Effector CD4-positive, alpha-beta T cell (primary cell): ENCODE data around the gene YWHAG.
"Not testable (repeated sequence)": the region's sequence is repeated elsewhere in the genome, so short reads cannot be mapped to it uniquely, and the experiment has no call there.

Experiments used
- DNase-seq: peaks from one replicate; pipeline ENCODE4 v3.0.0-alpha.2; 2020
- total RNA-seq: gene quantifications from one replicate; lab custom pipeline; 2026; lab: John Stamatoyannopoulos, UW

Gene YWHAG
- 64.0 reads per million, percentile 74 among the genes with 10 or more reads in this experiment for total RNA-seq

- peak; percentile 77 for DNase-seq
Observed at GRCh38 chr7:76358481-76359110, at the start of gene YWHAG. TSS of gene YWHAG (minus strand) at chr7:76358991. CDS start at chr7:76358808, 183 bp downstream.

DNA sequence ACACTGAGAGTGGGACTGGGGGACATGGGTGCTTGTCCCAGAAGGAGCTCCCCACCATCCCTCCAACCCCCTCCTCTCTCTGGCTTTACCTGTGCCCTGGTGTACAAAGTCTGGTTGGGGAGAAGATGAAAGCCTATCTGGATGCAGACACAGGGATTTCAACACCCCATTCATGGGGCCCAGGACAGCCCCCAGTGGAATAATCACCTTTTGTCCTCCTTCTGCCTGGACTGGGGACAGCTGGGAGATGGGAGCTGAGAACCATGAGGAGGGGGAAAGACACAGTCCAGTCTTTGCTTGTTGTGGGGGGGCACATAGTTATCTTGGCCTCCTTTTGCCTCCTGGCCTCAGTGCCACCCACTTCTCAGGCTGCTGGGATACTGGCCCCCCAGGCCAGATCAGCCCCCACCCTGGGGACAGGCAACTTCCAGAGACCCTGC lies 49.4 kb upstream of the YWHAG start:
- DNase-seq: no peak

DNA sequence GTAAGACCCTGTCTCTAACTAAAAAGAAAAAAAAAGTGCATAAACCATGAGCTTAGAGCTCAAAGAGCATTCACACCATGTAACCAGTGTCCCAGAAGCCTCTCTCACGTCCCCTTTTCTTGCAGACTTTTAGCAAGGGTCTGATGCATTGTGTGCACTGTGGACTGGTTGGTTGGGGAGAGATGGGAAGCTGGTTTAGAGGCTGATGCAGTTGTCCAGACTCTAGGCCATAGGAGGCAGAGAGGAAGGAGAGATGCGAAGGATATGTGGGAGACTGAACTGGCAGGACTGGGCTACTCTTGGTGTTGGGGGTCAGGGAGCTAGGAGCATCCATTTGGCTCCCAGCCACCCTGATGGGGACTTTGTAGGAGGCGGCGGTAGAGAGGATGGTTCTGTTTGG lies 48.9 kb upstream of the YWHAG start:
- no peak for DNase-seq

DNA sequence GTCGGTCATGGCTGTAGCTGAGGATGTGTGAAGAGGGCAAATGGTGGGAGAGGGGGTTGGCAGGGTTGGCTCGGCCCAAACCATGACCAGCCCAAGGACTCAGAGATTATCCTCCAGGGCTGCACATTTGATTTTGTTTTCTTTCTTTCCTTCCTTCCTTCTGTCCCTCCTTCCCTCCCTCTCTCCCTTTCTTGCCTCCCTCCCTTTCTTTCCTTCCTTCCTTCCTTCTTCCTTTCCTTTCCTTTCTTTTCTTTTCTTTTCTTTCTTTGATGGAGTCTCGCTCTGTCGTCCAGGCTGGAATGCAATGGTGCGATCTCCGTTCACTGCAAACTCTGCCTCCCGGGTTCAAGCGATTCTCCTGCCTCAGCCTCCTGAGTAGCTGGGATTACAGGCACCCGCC lies 46.9 kb upstream of the YWHAG start:
- DNase-seq: no peak

GRCh38 chr7:76403780-76404494 lies 45.1 kb upstream of the YWHAG start:
- no peak for DNase-seq

GRCh38 chr7:76403097-76403496 lies 44.3 kb upstream of the YWHAG start:
- DNase-seq: not testable (repeated sequence)

DNA sequence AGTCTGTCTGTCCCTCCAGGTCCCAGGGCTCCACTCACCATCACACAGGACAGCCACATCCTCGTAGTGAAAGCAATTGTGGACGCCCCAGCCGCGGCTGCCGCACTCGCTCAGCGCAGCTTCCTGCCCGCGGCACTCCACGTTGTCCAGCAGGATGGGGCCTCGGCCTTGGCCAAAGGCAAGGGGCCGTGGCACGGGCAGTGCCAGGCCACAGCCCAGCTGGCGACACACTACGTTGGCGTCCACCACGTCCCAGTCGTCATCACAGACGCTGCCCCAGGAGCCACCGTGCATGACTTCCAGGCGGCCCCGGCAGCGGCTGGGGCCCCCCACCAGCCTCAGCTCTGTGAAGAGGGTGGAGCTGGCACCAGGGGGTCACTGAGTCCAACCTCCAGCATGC lies 41.5 kb upstream of the YWHAG start:
- DNase-seq: no peak

DNA sequence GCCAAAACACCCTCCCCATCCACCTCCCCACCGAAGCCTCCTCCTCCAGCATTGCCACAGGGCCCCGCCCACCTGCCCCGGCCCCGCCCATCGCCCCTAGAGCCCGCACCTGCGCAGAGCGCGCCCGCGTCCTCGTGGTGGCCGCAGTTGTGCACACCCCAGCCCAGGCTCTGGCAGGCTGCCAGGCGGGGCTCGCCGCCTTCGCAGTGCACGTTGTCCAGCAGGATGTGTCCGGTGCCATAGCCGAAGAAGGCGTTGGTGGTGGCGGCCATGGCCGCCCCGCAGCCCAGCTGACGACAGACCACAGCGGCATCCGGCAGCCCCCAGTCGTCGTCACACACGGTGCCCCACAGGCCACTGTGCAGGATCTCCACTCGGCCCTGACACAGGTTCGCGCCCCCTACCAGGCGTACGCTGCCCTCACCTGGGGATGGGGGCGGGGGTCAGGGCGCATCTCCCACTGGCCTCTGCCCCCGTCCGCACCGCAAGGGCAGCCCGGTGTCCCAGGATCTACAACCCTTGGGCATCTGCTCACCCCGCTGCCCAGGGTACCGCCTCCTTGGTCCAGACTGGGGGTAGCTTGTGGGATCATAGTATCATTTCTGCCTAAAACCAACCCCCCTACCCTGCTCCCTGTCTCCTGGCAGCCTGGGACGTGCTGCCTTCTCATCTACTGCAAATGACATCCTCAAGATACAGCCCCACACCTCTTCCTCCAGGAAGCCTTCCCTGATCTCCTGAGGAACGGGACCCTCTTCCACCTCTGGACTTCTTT lies 38.8 kb upstream of the YWHAG start:
- DNase-seq: peak; percentile 68

GRCh38 chr7:76396864-76397263 lies 38.1 kb upstream of the YWHAG start:
- DNase-seq: no peak

DNA sequence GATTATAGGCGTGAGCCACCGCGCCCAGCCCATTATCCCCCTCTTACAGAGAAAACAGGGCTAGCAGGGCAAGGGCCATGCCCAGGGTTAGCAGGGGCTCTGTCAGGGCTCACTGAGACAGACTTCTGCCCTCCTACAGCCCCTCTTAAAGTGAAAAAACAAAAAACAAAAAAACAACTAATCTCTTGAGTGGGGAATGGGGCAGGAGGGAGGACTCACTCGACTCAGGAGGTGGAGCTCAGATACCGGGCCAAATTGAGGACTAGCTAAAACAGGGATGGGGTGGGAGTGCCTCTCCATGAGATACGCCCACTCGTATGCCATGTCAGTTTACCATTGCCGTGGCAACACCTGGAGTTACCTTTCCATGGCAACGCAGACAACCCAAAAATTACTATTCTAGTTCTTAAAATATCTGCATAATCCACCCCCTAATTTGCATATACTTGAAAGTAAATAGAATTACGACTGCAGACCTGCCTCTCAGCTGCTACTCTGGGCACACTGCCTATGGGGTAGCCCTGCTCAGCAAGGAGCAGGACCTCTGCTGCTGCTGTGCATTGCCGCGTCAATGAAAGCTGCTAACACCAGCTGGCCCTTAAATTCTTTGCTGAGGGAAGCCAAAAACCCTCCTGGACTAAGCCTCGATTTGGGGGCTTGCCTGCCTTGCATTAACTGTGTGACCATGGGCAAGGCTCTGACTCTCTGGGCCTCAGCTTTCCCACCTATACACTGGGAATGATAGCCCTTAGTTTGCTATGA lies 37.4 kb upstream of the YWHAG start:
- no peak for DNase-seq

- not testable (repeated sequence) for DNase-seq
Observed at GRCh38 chr7:76395605-76395964, 36.8 kb upstream of the YWHAG start.

GRCh38 chr7:76394957-76395356 lies 36.2 kb upstream of the YWHAG start:
- no peak for DNase-seq

- DNase-seq: peak; percentile 83
Observed at GRCh38 chr7:76393116-76394031, 34.6 kb upstream of the YWHAG start.

DNA sequence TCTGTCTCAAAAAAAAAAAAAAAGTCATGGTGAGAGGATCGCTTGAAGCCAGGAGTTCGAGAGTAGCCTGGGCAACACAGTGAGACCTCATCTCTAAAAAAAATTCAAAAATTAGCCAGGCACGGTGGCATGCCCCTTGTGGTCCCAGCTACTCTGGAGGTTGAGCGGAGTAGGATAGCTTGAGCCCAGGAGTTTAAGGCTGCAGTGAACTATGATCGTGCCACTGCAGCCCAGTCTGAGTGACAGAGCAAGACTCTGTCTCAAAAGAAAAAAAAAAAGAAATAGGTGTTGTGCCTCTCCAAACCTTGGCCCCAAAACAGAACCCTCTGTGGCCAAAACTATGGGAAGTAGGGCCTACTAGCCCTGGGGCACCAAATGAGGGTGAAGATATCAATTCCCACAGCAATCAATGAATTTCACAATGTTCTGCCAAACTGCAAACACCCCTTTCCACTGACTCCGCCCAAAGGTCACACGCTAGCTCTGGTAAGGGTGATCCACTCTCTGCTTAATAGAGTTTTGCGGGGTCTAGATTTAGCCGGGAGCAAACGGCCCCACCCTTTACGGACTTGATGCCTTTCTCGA lies 33.8 kb upstream of the YWHAG start:
- no peak for DNase-seq

DNA sequence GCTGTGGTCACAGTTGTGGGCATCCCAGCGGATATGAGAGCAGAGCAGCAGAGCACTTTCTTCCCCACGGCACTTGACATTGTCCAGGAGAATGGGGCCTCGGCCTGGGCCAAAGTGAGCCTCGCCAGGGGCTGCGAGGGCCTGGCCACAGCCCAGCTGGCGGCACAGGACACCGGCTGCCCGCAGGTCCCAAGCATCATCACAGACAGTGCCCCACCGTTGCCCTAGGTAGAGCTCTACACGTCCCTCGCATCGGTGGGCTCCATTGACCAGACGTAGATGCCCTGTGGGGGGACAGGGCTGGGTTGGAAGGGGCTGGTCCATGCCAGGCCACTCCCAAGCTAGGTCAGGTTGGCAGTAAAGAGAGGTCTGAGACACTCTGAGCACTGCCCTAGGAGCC lies 31.3 kb upstream of the YWHAG start:
- no peak for DNase-seq

DNA sequence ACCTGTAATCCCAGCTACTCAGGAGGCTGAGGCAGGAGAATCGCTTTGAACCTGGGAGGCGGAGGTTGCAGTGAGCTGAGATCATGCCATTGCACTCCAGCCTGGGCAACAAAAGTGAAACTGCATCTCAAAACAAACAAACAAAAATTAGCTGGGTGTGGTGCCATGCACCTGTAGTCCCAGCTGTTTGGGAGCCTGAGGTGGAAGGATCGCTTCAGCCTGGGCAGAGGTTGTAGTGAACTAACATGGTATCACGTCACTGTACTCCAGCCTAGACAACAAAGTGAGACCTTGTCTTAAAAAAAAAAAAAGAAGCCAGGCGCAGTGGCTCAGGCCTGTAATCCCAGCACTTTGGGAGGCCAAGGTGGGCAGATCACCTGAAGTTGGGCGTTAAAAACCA lies 29.0 kb upstream of the YWHAG start:
- DNase-seq: not testable (repeated sequence)

- no peak for DNase-seq
Observed at GRCh38 chr7:76386691-76387260, 28.0 kb upstream of the YWHAG start.

DNA sequence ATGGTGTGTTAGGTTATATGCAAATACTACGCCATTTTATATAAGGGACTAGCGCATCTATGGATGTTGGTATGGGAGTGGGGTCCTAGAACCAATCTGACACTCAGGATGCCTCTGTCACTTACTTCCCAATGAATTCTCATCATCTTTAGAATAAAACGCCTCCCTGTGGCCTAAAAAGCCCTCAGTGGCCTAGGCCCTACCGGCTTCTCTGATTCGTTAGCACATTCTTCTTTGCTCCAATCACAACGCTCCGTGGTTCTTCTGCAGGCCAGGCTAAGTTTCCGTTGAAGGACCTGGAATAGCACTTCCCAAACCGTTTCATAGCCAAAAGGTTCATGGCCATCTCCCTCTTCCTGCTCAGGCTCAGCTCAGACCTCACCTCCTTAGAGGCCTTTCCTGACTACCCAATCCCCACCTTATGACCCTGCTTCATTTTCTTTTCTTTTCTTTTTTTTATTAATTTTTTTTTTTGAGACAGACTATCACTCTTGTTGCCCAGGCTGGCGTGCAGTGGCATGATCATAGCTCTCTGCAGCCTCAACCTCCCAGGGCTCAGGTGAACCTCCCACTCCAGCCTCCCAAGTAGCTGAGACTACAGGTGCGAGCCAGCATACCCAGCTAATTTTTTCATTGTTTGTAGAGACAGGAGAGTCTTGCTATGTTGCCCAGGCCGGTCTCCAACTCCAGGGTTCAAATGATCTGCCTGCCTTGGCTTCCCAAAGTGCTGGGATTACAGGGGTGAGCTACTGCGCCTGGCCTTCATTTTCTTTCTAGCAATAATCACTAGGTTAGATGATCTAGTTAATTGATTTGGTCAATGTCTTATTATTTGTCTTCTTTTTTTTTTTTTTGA lies 24.5 kb upstream of the YWHAG start:
- no peak for DNase-seq

DNA sequence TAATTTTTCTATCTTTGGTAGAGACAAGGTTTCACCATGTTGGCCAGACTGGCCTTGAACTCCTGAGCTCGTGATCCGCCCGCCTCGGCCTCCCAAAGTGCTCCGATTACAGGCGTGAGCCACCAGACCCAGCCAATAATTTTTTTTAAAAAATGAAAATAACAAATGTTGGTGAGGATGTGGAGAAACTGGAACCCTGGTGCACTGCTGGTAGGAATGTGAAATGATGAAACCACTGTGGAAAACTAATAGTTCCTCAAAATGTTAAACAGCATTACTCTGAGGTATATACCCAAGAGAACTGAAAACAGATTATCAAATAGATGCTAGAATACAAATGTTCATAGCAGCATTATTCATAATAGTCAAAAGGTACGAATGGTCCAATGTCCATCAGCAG lies 23.0 kb upstream of the YWHAG start:
- DNase-seq: no peak

DNA sequence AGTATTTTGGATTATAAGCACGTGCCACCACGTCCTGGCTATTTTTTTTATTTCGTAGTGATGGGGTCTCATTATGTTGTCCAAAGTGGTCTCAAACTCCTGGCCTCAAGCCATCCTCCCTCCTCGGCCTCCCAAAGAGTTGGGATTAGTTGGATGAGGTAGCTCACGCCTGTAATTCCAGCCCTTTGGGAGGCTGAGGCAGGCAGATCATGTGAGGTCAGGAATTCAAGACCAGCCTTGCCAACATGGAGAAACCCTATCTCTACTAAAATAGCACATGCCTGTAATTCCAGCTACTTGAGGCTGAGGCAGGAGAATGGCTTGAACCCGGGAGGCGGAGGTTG lies 21.8 kb upstream of the YWHAG start:
- no peak for DNase-seq
